ENCODE data around the gene FAM43A. TPM values are rescaled to one million over a fixed set of nuclear protein-coding genes. Genes with fewer than 3 reads are reported as not detected.

FAM43A gene
- 33.4 and 78.9 TPM in 2 replicates for total RNA-seq

GRCh38 chr3:194685718-194686413 lies at the start of gene FAM43A:
Gene FAM43A (plus strand): TSS chr3:194685883. CDS start chr3:194686827, 944 bp downstream.

GRCh38 chr3:194671900-194672808 lies 13.5 kb upstream of the FAM43A start, which contains the start of gene LSG1:
Gene LSG1 (minus strand): TSS chr3:194672191. CDS start chr3:194672162, 29 bp downstream.

Other genes with a start within 250 kb of the FAM43A start
- gene ATP13A3, start 198.9 kb upstream of the FAM43A start, total RNA-seq = 945 and 1,767 TPM in 2 replicates
- gene TMEM44, start 52.5 kb upstream of the FAM43A start, total RNA-seq = 24.0 and 32.4 TPM in 2 replicates
- 31.6 and 37.4 TPM in 2 replicates for gene LSG1, start 13.7 kb upstream of the FAM43A start, total RNA-seq

Measured in regular cardiac myocyte (primary cell).